Iris pigment epithelial cell (primary cell): ENCODE results near the gene PLXDC2.

Experiments used
- DNase-seq: peaks from one replicate; pipeline ENCODE4 v3.0.0-alpha.2; 2011; ENCODE audit warnings: low read depth

Gene PLXDC2

GRCh38 chr10:19815731-19816410 is 361 bp upstream of the PLXDC2 start:
- DNase-seq: peak; percentile 71

GRCh38 chr10:19817231-19817933 is 1.1 kb downstream of the PLXDC2 start:
- no peak for DNase-seq

GRCh38 chr10:19818876-19819275 is 2.6 kb downstream of the PLXDC2 start:
- DNase-seq: no peak

- DNase-seq: peak; percentile 53
Observed at GRCh38 chr10:19819419-19820033, 3.3 kb downstream of the PLXDC2 start.

- DNase-seq: no peak
Observed at GRCh38 chr10:19824381-19825342, 8.4 kb downstream of the PLXDC2 start.

- DNase-seq: no peak
Observed at GRCh38 chr10:19825700-19826099, 9.5 kb downstream of the PLXDC2 start.

GRCh38 chr10:19826712-19827111 is 10.5 kb downstream of the PLXDC2 start:
- DNase-seq: peak; percentile 81

- no peak for DNase-seq
Observed at GRCh38 chr10:19828278-19829049, 12.2 kb downstream of the PLXDC2 start.

GRCh38 chr10:19832699-19833098 is 16.5 kb downstream of the PLXDC2 start:
- DNase-seq: peak; percentile 24

GRCh38 chr10:19833170-19833824 is 17.1 kb downstream of the PLXDC2 start:
- no peak for DNase-seq

GRCh38 chr10:19835952-19836351 is 19.7 kb downstream of the PLXDC2 start:
- DNase-seq: no peak

GRCh38 chr10:19839090-19839489 is 22.9 kb downstream of the PLXDC2 start:
- no peak for DNase-seq

GRCh38 chr10:19839552-19839951 is 23.3 kb downstream of the PLXDC2 start:
- no peak for DNase-seq

- DNase-seq: no peak
Observed at GRCh38 chr10:19840776-19841175, 24.5 kb downstream of the PLXDC2 start.

- peak; percentile 58 for DNase-seq
Observed at GRCh38 chr10:19843487-19843886, 27.3 kb downstream of the PLXDC2 start.

GRCh38 chr10:19845503-19846368 is 29.5 kb downstream of the PLXDC2 start:
- DNase-seq: no peak

- DNase-seq: peak; percentile 81
Observed at GRCh38 chr10:19847321-19847720, 31.1 kb downstream of the PLXDC2 start.

GRCh38 chr10:19848226-19848985 is 32.2 kb downstream of the PLXDC2 start:
- no peak for DNase-seq

- DNase-seq: no peak
Observed at GRCh38 chr10:19853831-19854230, 37.6 kb downstream of the PLXDC2 start.
